Measurements from ENCODE around the gene AK8. TPM values are rescaled to one million over a fixed set of nuclear protein-coding genes. Genes with fewer than 3 reads are reported as not detected.
A peak's percentile ranks its signal among the peaks of the same experiment; 100 is the strongest.

The AK8 gene
- polyA plus RNA-seq, 3 donors, result 0.08 TPM; not detected in 2

DNA sequence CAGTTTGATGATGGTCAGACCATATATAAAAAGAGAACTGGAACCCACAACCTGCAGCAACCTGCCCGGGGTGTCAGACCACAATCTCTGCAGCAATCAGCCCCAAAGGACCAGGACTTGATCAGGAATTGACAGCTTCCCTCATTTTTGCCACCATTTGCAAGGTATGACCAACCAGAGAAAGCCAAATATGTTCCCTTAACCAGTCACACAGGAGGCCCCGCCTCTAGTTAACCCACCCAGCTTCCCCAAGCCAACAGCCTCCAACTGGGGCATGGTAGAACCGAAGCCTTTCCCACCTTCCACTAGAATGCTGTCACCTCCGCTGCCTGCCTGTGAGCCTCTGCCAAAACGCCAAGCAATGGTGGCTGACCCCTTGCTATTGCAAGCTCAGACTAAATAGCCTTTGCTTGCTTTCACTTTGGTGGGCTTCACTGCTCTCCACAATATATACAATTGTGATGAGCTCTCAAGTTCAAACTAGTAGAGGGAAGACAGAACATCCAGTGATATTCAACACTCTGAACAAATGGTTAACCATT lies 86.3 kb downstream of the AK8 start:
- Mint-ChIP-seq H3K27me3 (ENCODE audit: low read depth in 3 of 3) (peaks cover 8 to 23% (median 13%) of the 10 kb centered on the region in 3 donors), H3K27ac (no peak overlapping the region), H3K9me3 (peaks cover 0 to 6% (median 3%) of the 10 kb centered on the region in 7 donors), H3K4me3 (no peak overlapping the region), H3K4me1 (peaks cover 9% of the 10 kb centered on the region), H3K36me3 (no peaks in the 10 kb centered on the region)
- 83% methylated on average over 5 of the region's 5 CpGs for WGBS (ENCODE audit: insufficient coverage)
- Histone ChIP-seq H3K9me3 (replicated peaks in 1 of 2; ENCODE audit: control insufficient read depth in 1 of 2, insufficient read depth in 1 of 2, low read length in 2 of 2) (no peaks in the 10 kb centered on the region), H3K27me3 (ENCODE audit: control insufficient read depth in 2 of 2, insufficient read depth in 2 of 2, low read length in 2 of 2) (peaks cover 0 to 16% of the 10 kb centered on the region in 2 donors), H2AFZ (ENCODE audit: insufficient read depth, low read depth, low read length, poor library complexity, severe bottlenecking) (no peak overlapping the region), H3K36me3 (replicated peaks in 1 of 2; ENCODE audit: control insufficient read depth in 1 of 2, insufficient read depth in 2 of 2, low read length in 2 of 2) (no peaks in the 10 kb centered on the region), H3K9ac (ENCODE audit: insufficient read depth, low read length, poor library complexity, severe bottlenecking) (no peak overlapping the region), H3K4me1 (ENCODE audit: control insufficient read depth in 1 of 2, insufficient read depth in 2 of 2, low read length in 2 of 2) (peaks cover 5 to 8% of the 10 kb centered on the region in 2 donors), H3K4me2 (replicated peaks; ENCODE audit: extremely low read depth, low read length, poor library complexity, severe bottlenecking) (no peak overlapping the region), H3K27ac (ENCODE audit: low read depth in 1 of 2, low read length in 2 of 2) (no peak overlapping the region), H3K79me2 (ENCODE audit: insufficient read depth, low read length) (no peaks in the 10 kb centered on the region), H4K20me1 (ENCODE audit: insufficient read depth, low read length) (no peaks in the 10 kb centered on the region), H3K4me3 (replicated peaks in 1 of 3; ENCODE audit: low read depth in 2 of 3, low read length in 3 of 3) (no peak overlapping the region)
- intact Hi-C loops (cut with micrococcal nuclease), result no loop called here
- no peak for DNase-seq
- TF ChIP-seq CTCF (IDR thresholded peaks at IDR 0.05), result no peak

DNA sequence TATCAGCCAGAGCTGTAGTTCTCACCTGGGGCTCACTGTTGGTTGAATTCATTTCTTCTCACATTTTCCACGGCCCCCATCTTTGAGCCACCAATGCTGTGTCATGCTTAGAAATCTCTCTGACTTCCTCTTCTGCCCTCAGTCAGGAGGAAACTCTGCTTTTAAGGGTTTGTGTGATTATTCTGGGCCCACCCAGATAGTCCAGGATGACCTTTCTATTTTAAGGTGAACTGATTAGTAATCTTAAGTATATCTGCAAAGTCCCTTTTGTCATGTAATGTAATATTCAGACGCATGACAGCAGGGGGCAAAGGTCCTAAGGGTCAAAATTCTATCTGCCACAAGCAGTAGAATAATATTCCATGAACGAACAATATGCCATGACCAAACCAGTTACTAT lies 88.4 kb downstream of the AK8 start:
- Mint-ChIP-seq H3K9me3 (peaks cover 0 to 6% (median 3%) of the 10 kb centered on the region in 7 donors), H3K36me3 (no peaks in the 10 kb centered on the region), H3K27me3 (ENCODE audit: low read depth in 3 of 3) (peaks cover 6 to 17% (median 9%) of the 10 kb centered on the region in 3 donors), H3K4me3 (no peak overlapping the region), H3K27ac (peak overlapping the region in 1 of 7 donors; percentile 83), H3K4me1 (peaks cover 9% of the 10 kb centered on the region)
- Histone ChIP-seq H3K27ac (ENCODE audit: low read depth in 1 of 2, low read length in 2 of 2) (no peak overlapping the region), H3K9me3 (replicated peaks in 1 of 2; ENCODE audit: control insufficient read depth in 1 of 2, insufficient read depth in 1 of 2, low read length in 2 of 2) (no peaks in the 10 kb centered on the region), H3K36me3 (replicated peaks in 1 of 2; ENCODE audit: control insufficient read depth in 1 of 2, insufficient read depth in 2 of 2, low read length in 2 of 2) (no peaks in the 10 kb centered on the region), H3K27me3 (ENCODE audit: control insufficient read depth in 2 of 2, insufficient read depth in 2 of 2, low read length in 2 of 2) (peaks cover 0 to 18% of the 10 kb centered on the region in 2 donors), H3K79me2 (ENCODE audit: insufficient read depth, low read length) (no peaks in the 10 kb centered on the region), H3K4me2 (replicated peaks; ENCODE audit: extremely low read depth, low read length, poor library complexity, severe bottlenecking) (peak overlapping the region; percentile 3), H3K4me1 (ENCODE audit: control insufficient read depth in 1 of 2, insufficient read depth in 2 of 2, low read length in 2 of 2) (peaks cover 5 to 8% of the 10 kb centered on the region in 2 donors), H4K20me1 (ENCODE audit: insufficient read depth, low read length) (no peaks in the 10 kb centered on the region), H3K9ac (ENCODE audit: insufficient read depth, low read length, poor library complexity, severe bottlenecking) (no peak overlapping the region), H3K4me3 (replicated peaks in 1 of 3; ENCODE audit: low read depth in 2 of 3, low read length in 3 of 3) (no peak overlapping the region), H2AFZ (ENCODE audit: insufficient read depth, low read depth, low read length, poor library complexity, severe bottlenecking) (peak overlapping the region; percentile 53)
- TF ChIP-seq CTCF (IDR thresholded peaks at IDR 0.05), result no peak
- DNase-seq, result peak; percentile 8 to 21 (median 10)
- intact Hi-C loops (cut with micrococcal nuclease), result no loop called here
- WGBS (ENCODE audit: insufficient coverage), result no CpG with 5 or more reads among the region's 3 CpGs
